IMR-90 (cell line): ENCODE data around the gene ZNF609. TPM values are rescaled to one million over a fixed set of nuclear protein-coding genes. Genes with fewer than 3 reads are reported as not detected.

Experiments
- ATAC-seq: fragments of 200-7000 bp; cut with Tn5 transposase; 2 replicates; pipeline ENCODE4 v1.9.1; 2020; ENCODE audit warnings: low read depth, mild to moderate bottlenecking, moderate library complexity
- BruUV-seq: library from RNA; stranded (reverse); fragments of 400-500 nt; replicated peaks from 2 replicates; lab custom pipeline; 2021; lab: Mats Ljungman, UMichigan
- CTCF ChIA-PET: fragments of 300-600 bp; formaldehyde crosslinking; extraction: SDS; loops from one replicate; lab custom pipeline; 2021; ENCODE audit warnings: antibody characterized with exemption; lab: Yijun Ruan, JAX
- POLR2A ChIA-PET: fragments of 300-600 bp; sonication (Branson Sonifier 250); formaldehyde crosslinking; loops from one replicate; lab custom pipeline; 2022; ENCODE audit warnings: antibody characterized with exemption; ENCODE audit not compliant: unreplicated experiment; lab: Charles Lee
- DNase-seq: peaks from one replicate; pipeline ENCODE4 v3.0.0; 2013
- H2AFZ ChIP-seq: replicated peaks from 2 replicates; pipeline ENCODE3; 2013; ENCODE audit warnings: low read length, mild to moderate bottlenecking; ENCODE audit not compliant: poor library complexity
- H2AK5ac ChIP-seq: 2 replicates; pipeline ENCODE4 v1.6.1; 2013; ENCODE audit warnings: low read depth, low read length, inconsistent platforms
- H2AK9ac ChIP-seq: replicated peaks from 2 replicates; pipeline ENCODE3; 2013; ENCODE audit warnings: mild to moderate bottlenecking, low read depth, low read length, moderate library complexity; ENCODE audit not compliant: poor library complexity
- H2BK120ac ChIP-seq: 2 replicates; pipeline ENCODE4 v1.6.1; 2013; ENCODE audit warnings: low read depth, low read length, inconsistent platforms
- H2BK15ac ChIP-seq: 3 replicates; pipeline ENCODE4 v1.6.1; 2013; ENCODE audit warnings: low read depth, low read length, inconsistent platforms
- H2BK20ac ChIP-seq: 2 replicates; pipeline ENCODE4 v1.6.1; 2013; ENCODE audit warnings: low read depth, mild to moderate bottlenecking, inconsistent platforms, low read length, moderate library complexity
- H2BK5ac ChIP-seq: 2 replicates; pipeline ENCODE4 v1.6.1; 2013; ENCODE audit warnings: mild to moderate bottlenecking, low read depth, low read length, inconsistent platforms; ENCODE audit not compliant: poor library complexity, severe bottlenecking
- H3K14ac ChIP-seq: replicated peaks from 2 replicates; pipeline ENCODE4 v1.6.1; 2013; ENCODE audit warnings: low read depth, low read length, inconsistent platforms
- H3K18ac ChIP-seq: 2 replicates; pipeline ENCODE4 v1.6.1; 2013; ENCODE audit warnings: low read depth, low read length, control low read depth
- H3K23ac ChIP-seq: 2 replicates; pipeline ENCODE4 v1.6.1; 2013; ENCODE audit warnings: low read depth, low read length, inconsistent platforms
- H3K27ac ChIP-seq: 2 replicates; pipeline ENCODE4 v1.5.1; 2013; ENCODE audit warnings: mild to moderate bottlenecking, control low read depth, low read length; ENCODE audit not compliant: insufficient read depth
- H3K27me3 ChIP-seq: 2 replicates; pipeline ENCODE4 v1.6.1; 2013; ENCODE audit warnings: low read length; ENCODE audit not compliant: control insufficient read depth, insufficient read depth
- H3K36me3 ChIP-seq: 2 replicates; pipeline ENCODE4 v1.6.1; 2013; ENCODE audit warnings: low read length, mixed read lengths; ENCODE audit not compliant: control insufficient read depth, insufficient read depth
- H3K4ac ChIP-seq: 2 replicates; pipeline ENCODE4 v1.6.1; 2013; ENCODE audit warnings: low read depth, low read length, inconsistent platforms
- H3K4me1 ChIP-seq: 2 replicates; pipeline ENCODE4 v1.6.1; 2013; ENCODE audit warnings: low read length, mixed read lengths; ENCODE audit not compliant: control insufficient read depth, insufficient read depth
- H3K4me2 ChIP-seq: 2 replicates; pipeline ENCODE4 v1.6.1; 2013; ENCODE audit warnings: low read depth, mild to moderate bottlenecking, control low read depth, low read length, moderate library complexity
- H3K4me3 ChIP-seq: 2 replicates; pipeline ENCODE4 v1.5.1; 2013; ENCODE audit warnings: low read depth, mild to moderate bottlenecking, control low read depth, low read length, moderate library complexity; ENCODE audit not compliant: insufficient read depth
- H3K56ac ChIP-seq: 2 replicates; pipeline ENCODE4 v1.6.1; 2013; ENCODE audit warnings: low read length, inconsistent platforms; ENCODE audit not compliant: insufficient read depth; ENCODE audit errors: extremely low read depth
- H3K79me1 ChIP-seq, 2 experiments: 2 replicates each; pipeline ENCODE4 v1.6.1; 2013; ENCODE audit warnings: low read length in 2 of 2, inconsistent platforms in 1 of 2, low read depth in 1 of 2
- H3K9ac ChIP-seq: 2 replicates; pipeline ENCODE4 v1.6.1; 2013; ENCODE audit warnings: low read depth, low read length, control low read depth
- H3K9me1 ChIP-seq: 2 replicates; pipeline ENCODE4 v1.6.1; 2013; ENCODE audit warnings: low read length, inconsistent platforms; ENCODE audit not compliant: insufficient read depth
- H3K9me3 ChIP-seq: 2 replicates; pipeline ENCODE4 v1.6.1; 2013; ENCODE audit warnings: low read length; ENCODE audit not compliant: control insufficient read depth, insufficient read depth
- H4K20me1 ChIP-seq: 2 replicates; pipeline ENCODE4 v1.6.1; 2013; ENCODE audit warnings: low read length, inconsistent platforms; ENCODE audit not compliant: insufficient read depth
- H4K5ac ChIP-seq: 2 replicates; pipeline ENCODE4 v1.6.1; 2013; ENCODE audit warnings: mild to moderate bottlenecking, low read depth, low read length, control low read depth
- H4K8ac ChIP-seq, 2 experiments: 2 replicates each; pipeline ENCODE4 v1.6.1; 2013; ENCODE audit warnings: low read depth in 2 of 2, low read length in 2 of 2, control low read depth in 1 of 2, inconsistent platforms in 1 of 2
- H4K91ac ChIP-seq: 2 replicates; pipeline ENCODE4 v1.6.1; 2013; ENCODE audit warnings: low read depth, low read length, inconsistent platforms; ENCODE audit not compliant: insufficient read depth
- BHLHE40 ChIP-seq: fragments of 150-350 bp; IDR thresholded peaks from 2 replicates; pipeline ENCODE4 v1.6.1; 2016; ENCODE audit warnings: mild to moderate bottlenecking, low read depth, low read length
- CHD1 ChIP-seq: IDR thresholded peaks from 2 replicates; pipeline ENCODE4 v1.6.1; 2012; ENCODE audit warnings: low read depth, low read length, improper control_type of control experiment
- CTCF ChIP-seq: conservative IDR thresholded peaks from 2 replicates; pipeline ENCODE4 v1.5.1; 2012; ENCODE audit warnings: mild to moderate bottlenecking, low read depth, low read length, improper control_type of control experiment
- ELK1 ChIP-seq: fragments of 150-350 bp; IDR thresholded peaks from 2 replicates; pipeline ENCODE4 v1.6.1; 2016; ENCODE audit warnings: low read depth, mild to moderate bottlenecking, low read length, moderate library complexity, borderline replicate concordance
- FOS ChIP-seq: fragments of 150-350 bp; IDR thresholded peaks from 2 replicates; pipeline ENCODE4 v1.6.1; 2016; ENCODE audit warnings: low read depth, low read length
- MAZ ChIP-seq: IDR thresholded peaks from 2 replicates; pipeline ENCODE4 v1.6.1; 2012; ENCODE audit warnings: low read depth, mild to moderate bottlenecking, low read length, improper control_type of control experiment, moderate library complexity, borderline replicate concordance
- NFE2L2 ChIP-seq: fragments of 150-350 bp; IDR thresholded peaks from 2 replicates; pipeline ENCODE4 v1.6.1; 2016; ENCODE audit warnings: low read depth, mild to moderate bottlenecking, low read length
- POLR2A ChIP-seq: IDR thresholded peaks from 2 replicates; pipeline ENCODE4 v1.6.1; 2012; ENCODE audit warnings: mild to moderate bottlenecking, low read depth, low read length
- RAD21 ChIP-seq: IDR thresholded peaks from 2 replicates; pipeline ENCODE4 v1.6.1; 2012; ENCODE audit warnings: low read length, improper control_type of control experiment
- SMC3 ChIP-seq: fragments of 150-350 bp; IDR thresholded peaks from 2 replicates; pipeline ENCODE4 v1.6.1; 2016; ENCODE audit warnings: low read depth, mild to moderate bottlenecking, antibody characterized with exemption, low read length, moderate library complexity
- USF2 ChIP-seq: fragments of 150-350 bp; IDR thresholded peaks from 2 replicates; pipeline ENCODE4 v1.6.1; 2017; ENCODE audit warnings: mild to moderate bottlenecking, antibody characterized with exemption, low read length, low read depth
- WGBS, 2 experiments: methylation state at CpG; one replicate each; pipeline versions ENCODE4 v1.1.5 to v1.1.7; 2013; ENCODE audit warnings: missing lambda C conversion rate in 2 of 2; ENCODE audit not compliant: insufficient read length in 1 of 2; ENCODE audit errors: extremely low coverage in 2 of 2; 5-methylcytosine and 5-hydroxymethylcytosine counted together
- dilution Hi-C: fragments of 300-500 bp; cut with HindIII; formaldehyde crosslinking; loops from one replicate; pipeline ENCODE4 v1.14.3; 2018; ENCODE audit warnings: low sequenced_read_pairs; ENCODE audit not compliant: unreplicated experiment
- in situ Hi-C: fragments of 300-500 bp; cut with MboI; formaldehyde crosslinking; loops from 3 replicates; pipeline ENCODE4 v1.14.3; 2019; ENCODE audit warnings: low sequenced_read_pairs, inconsistent platforms, mixed read lengths
- intact Hi-C: fragments of 100-400 bp; cut with micrococcal nuclease; formaldehyde crosslinking; loops from 2 replicates; pipeline ENCODE4 v1.10.0; 2022
- polyA plus RNA-seq, 3 experiments: library from polyadenylated mRNA; depleted of rRNA; stranded (reverse); fragments of >200 nt; gene quantifications; 2 replicates each; pipeline ENCODE4 v1.2.3, GENCODE V29; 2012; ENCODE audit warnings: low replicate concordance in 1 of 3
- total RNA-seq: library from RNA; depleted of rRNA; stranded (reverse); fragments of >200 nt; gene quantifications from 2 replicates; pipeline ENCODE4 v1.2.3, GENCODE V29; 2012

ZNF609 gene
- total and polyA plus RNA-seq, 2 of the 4 experiments (the other 2 are of a cell fraction), result 10.4 to 12.5 TPM

DNA sequence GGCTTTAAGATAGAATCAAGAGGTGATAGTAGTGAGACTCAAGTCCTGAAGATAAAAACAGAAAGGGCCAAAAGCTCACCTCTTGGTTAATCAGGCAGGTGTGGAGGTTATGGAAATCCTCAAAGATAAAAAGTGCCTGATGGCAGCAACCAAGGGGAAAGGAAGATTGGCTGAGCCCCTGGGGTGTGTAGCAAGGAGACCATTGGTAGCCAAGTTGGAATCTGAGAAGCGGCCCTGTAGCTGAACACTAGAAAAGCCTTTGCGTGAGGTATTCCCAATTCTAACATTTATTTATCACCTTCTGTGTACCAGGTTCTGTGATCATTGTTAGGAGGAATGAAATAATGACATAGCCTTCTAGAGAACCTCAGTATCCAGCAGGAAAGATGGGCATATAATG, 98.9 kb downstream of the ZNF609 start:
- Histone ChIP-seq H3K9me1 (peaks cover 11% of the 10 kb centered on the region; the same call in 1 of the 2 replicates), H4K5ac (no peak overlapping the region), H3K36me3 (0 out of 2 replicates have a peak, but pooled peaks cover 2% of the 10 kb centered on the region), H3K27me3 (no peaks in the 10 kb centered on the region), H3K56ac (no peak overlapping the region), H3K14ac (no peak overlapping the region), H3K79me1 (peaks cover 15 to 78% of the 10 kb centered on the region in 2 experiments), H2BK15ac (no peak overlapping the region), H3K9me3 (no peaks in the 10 kb centered on the region), H4K91ac (no peak overlapping the region), H2BK20ac (no peak overlapping the region), H3K9ac (no peak overlapping the region), H2BK5ac (no peak overlapping the region), H3K27ac (no peak overlapping the region), H4K20me1 (peaks cover 45% of the 10 kb centered on the region), H3K4me1 (no peaks in the 10 kb centered on the region), H2BK120ac (no peak overlapping the region), H3K4me3 (no peak overlapping the region), H3K23ac (no peak overlapping the region), H2AK5ac (no peak overlapping the region), H3K4ac (no peak overlapping the region), H2AFZ (no peak overlapping the region), H4K8ac (no peak overlapping the region), H3K4me2 (no peak overlapping the region), H3K18ac (no peak overlapping the region), H2AK9ac (no peak overlapping the region)
- intact Hi-C loops (no loop called here), in situ Hi-C loops (no loop called here), dilution Hi-C loops (no loop called here)
- CTCF ChIA-PET, result no interaction called here
- ATAC-seq (no peak), DNase-seq (no peak)
- BruUV-seq, result no TSS peak
- TF ChIP-seq POLR2A, result no peak
- TF ChIP-seq CTCF, result no peak
- TF ChIP-seq ELK1, result no peak
- TF ChIP-seq BHLHE40, result no peak
- TF ChIP-seq USF2, result no peak
- no peak for TF ChIP-seq FOS
- no peak for TF ChIP-seq CHD1
- TF ChIP-seq NFE2L2, result no peak
- TF ChIP-seq SMC3, result no peak
- TF ChIP-seq RAD21, result no peak
- TF ChIP-seq MAZ, result no peak
- WGBS, 2 experiments, result no CpG with 5 or more reads among the region's 2 CpGs
- POLR2A ChIA-PET, result no interaction called here
